Measurements from ENCODE around the gene CD3D.

CD3D gene

DNA sequence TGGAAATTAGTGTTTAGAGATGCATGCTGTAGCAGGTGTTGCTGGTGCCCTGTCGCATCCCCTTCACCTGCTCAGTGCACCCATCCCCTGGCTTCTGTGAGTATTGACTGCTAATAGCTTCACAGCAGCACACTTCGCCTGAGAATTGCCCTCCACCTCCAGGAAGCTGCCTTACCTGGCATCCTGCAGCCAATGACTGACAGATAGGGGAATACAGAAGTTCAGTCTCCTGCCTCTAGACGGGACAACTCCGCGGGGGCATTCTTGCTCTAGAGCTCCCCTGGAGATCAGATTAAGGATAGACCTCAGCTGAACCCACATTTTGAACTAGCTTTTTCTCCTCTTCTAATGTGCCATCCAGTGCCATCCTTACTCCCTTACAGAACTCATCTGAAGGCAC, 47.3 kb downstream of the CD3D start:
- DNase-seq (peak; percentile 24), ATAC-seq (ENCODE audit: insufficient read depth, low read depth) (peak; percentile 56; the same call in 2 of the 3 replicates)
- no peak for TF ChIP-seq EZH2 (IDR thresholded peaks at IDR 0.05; ENCODE audit: borderline replicate concordance, low read depth, low read length, severe bottlenecking)
- TF ChIP-seq, protein P1, sequence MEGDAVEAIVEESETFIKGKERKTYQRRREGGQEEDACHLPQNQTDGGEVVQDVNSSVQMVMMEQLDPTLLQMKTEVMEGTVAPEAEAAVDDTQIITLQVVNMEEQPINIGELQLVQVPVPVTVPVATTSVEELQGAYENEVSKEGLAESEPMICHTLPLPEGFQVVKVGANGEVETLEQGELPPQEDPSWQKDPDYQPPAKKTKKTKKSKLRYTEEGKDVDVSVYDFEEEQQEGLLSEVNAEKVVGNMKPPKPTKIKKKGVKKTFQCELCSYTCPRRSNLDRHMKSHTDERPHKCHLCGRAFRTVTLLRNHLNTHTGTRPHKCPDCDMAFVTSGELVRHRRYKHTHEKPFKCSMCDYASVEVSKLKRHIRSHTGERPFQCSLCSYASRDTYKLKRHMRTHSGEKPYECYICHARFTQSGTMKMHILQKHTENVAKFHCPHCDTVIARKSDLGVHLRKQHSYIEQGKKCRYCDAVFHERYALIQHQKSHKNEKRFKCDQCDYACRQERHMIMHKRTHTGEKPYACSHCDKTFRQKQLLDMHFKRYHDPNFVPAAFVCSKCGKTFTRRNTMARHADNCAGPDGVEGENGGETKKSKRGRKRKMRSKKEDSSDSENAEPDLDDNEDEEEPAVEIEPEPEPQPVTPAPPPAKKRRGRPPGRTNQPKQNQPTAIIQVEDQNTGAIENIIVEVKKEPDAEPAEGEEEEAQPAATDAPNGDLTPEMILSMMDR (IDR thresholded peaks at IDR 0.05; ENCODE audit: borderline replicate concordance, extremely low read depth, low read length, poor library complexity, severe bottlenecking), result peak; percentile 15
- Histone ChIP-seq H3K9me3 (ENCODE audit: insufficient read depth, low read length, severe bottlenecking) (no peaks in the 10 kb centered on the region), H3K27me3 (ENCODE audit: insufficient read depth, low read length, poor library complexity) (no peaks in the 10 kb centered on the region), H3K79me2 (ENCODE audit: insufficient read depth, low read length) (no peaks in the 10 kb centered on the region), H3K4me2 (ENCODE audit: insufficient read depth, low read length) (no peak overlapping the region), H3K27ac (ENCODE audit: low read length) (no peak overlapping the region), H3K4me3 (ENCODE audit: low read depth in 1 of 2, low read length in 2 of 2) (no peak overlapping the region), H3K4me1 (ENCODE audit: insufficient read depth, low read length) (peaks cover 7% of the 10 kb centered on the region; the same call in 1 of the 2 replicates), H2AFZ (ENCODE audit: low read depth, low read length) (no peak overlapping the region), H3K9ac (ENCODE audit: low read depth, low read length) (no peak overlapping the region), H4K20me1 (ENCODE audit: insufficient read depth, low read length) (no peaks in the 10 kb centered on the region), H3K36me3 (ENCODE audit: insufficient read depth, low read length) (no peaks in the 10 kb centered on the region)

DNA sequence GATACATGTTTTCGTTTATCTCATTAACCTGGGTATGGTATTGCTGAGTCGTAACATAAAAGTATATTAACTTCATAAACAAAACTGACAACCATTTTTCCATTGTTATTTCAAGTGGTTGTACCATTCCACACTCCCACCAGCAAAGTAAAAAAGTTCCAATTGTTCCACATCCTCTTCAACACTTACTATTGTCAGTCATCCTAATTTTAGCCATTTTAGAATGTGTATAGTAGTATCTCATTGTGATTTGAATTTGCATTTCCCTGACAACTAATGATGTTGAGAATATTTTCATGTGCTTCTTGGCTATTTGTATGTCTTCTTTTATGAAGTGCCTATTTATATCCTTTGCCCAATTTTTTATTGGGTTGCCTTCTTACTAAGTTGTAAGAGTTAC, 48.5 kb downstream of the CD3D start:
- Histone ChIP-seq H3K27ac (ENCODE audit: low read length) (no peak overlapping the region), H4K20me1 (ENCODE audit: insufficient read depth, low read length) (no peaks in the 10 kb centered on the region)
- TF ChIP-seq, protein P1 (IDR thresholded peaks at IDR 0.05; ENCODE audit: borderline replicate concordance, extremely low read depth, low read length, poor library complexity, severe bottlenecking), result no peak
- no peak for TF ChIP-seq EZH2 (IDR thresholded peaks at IDR 0.05; ENCODE audit: borderline replicate concordance, low read depth, low read length, severe bottlenecking)

DNA sequence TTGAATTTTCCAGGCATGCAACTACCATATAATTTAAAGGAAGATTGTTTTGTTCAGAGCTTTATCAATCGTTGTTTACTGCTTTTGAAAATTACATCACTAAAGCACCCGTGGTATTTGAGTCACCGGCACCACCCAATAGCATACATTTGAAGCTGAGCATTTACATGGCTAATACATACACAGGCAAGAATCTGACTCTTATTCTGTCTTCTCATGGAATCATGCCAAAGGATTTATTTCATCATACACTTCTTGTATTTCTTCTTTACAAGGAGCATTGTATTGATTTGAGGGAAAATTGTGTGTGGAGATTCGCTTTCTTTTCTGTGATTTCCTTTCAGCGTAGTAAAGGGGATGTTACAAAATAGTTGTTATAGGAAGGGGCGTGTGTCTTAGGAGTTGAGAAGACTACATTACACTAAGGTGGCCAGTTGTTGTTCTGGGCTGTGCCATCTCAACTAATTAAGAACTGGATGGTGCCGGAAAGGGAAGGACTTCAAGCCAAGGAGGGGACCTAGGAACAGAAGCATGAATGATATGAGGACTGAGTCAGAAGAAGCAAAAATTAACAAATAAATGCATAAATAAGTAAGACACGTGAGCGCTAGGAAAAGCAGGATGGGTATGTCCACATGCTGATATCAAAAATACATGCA, 50.9 kb downstream of the CD3D start:
- no peak overlapping the region for H2AFZ ChIP-seq (ENCODE audit: low read depth, low read length)
- TF ChIP-seq, protein P1 (IDR thresholded peaks at IDR 0.05; ENCODE audit: borderline replicate concordance, extremely low read depth, low read length, poor library complexity, severe bottlenecking), result no peak
- TF ChIP-seq EZH2 (IDR thresholded peaks at IDR 0.05; ENCODE audit: borderline replicate concordance, low read depth, low read length, severe bottlenecking), result no peak
- H3K4me3 ChIP-seq (ENCODE audit: low read depth in 1 of 2, low read length in 2 of 2), result no peak overlapping the region
- H3K79me2 ChIP-seq (ENCODE audit: insufficient read depth, low read length), result no peaks in the 10 kb centered on the region
- no peak overlapping the region for H3K9ac ChIP-seq (ENCODE audit: low read depth, low read length)
- DNase-seq (no peak), ATAC-seq (ENCODE audit: insufficient read depth, low read depth) (no peak)
- H4K20me1 ChIP-seq (ENCODE audit: insufficient read depth, low read length), result no peaks in the 10 kb centered on the region
- H3K27ac ChIP-seq (ENCODE audit: low read length), result no peak overlapping the region
- H3K4me1 ChIP-seq (ENCODE audit: insufficient read depth, low read length), result peaks cover 7% of the 10 kb centered on the region; the same call in 1 of the 2 replicates
- H3K36me3 ChIP-seq (ENCODE audit: insufficient read depth, low read length), result no peaks in the 10 kb centered on the region
- no peak overlapping the region for H3K4me2 ChIP-seq (ENCODE audit: insufficient read depth, low read length)
- no peaks in the 10 kb centered on the region for H3K27me3 ChIP-seq (ENCODE audit: insufficient read depth, low read length, poor library complexity)
- no peaks in the 10 kb centered on the region for H3K9me3 ChIP-seq (ENCODE audit: insufficient read depth, low read length, severe bottlenecking)

More for the DNA sequence above, 48.5 kb downstream of the CD3D start:
- Histone ChIP-seq H3K36me3 (ENCODE audit: insufficient read depth, low read length) (no peaks in the 10 kb centered on the region), H3K4me2 (ENCODE audit: insufficient read depth, low read length) (no peak overlapping the region), H3K9ac (ENCODE audit: low read depth, low read length) (no peak overlapping the region), H3K4me3 (ENCODE audit: low read depth in 1 of 2, low read length in 2 of 2) (no peak overlapping the region), H3K4me1 (ENCODE audit: insufficient read depth, low read length) (peaks cover 7% of the 10 kb centered on the region; the same call in 1 of the 2 replicates), H3K9me3 (ENCODE audit: insufficient read depth, low read length, severe bottlenecking) (no peaks in the 10 kb centered on the region), H2AFZ (ENCODE audit: low read depth, low read length) (no peak overlapping the region), H3K79me2 (ENCODE audit: insufficient read depth, low read length) (no peaks in the 10 kb centered on the region), H3K27me3 (ENCODE audit: insufficient read depth, low read length, poor library complexity) (no peaks in the 10 kb centered on the region)
- ATAC-seq (ENCODE audit: insufficient read depth, low read depth), result no peak
- DNase-seq, result no peak
